ENCODE measurements around the gene FSIP1.
A peak's percentile ranks its signal among the peaks of the same experiment; 100 is the strongest.

The FSIP1 gene

GRCh38 chr15:39624806-39625205 lies 157.8 kb downstream of the FSIP1 start:
- TF ChIP-seq CTCF (IDR thresholded peaks at IDR 0.05; ENCODE audit: low read depth, low read length), result peak; percentile 17; the same call in 1 of the 2 replicates
- peak; percentile 67 for DNase-seq (ENCODE audit: extremely low read depth, low read depth)

- no peak for TF ChIP-seq CTCF (IDR thresholded peaks at IDR 0.05; ENCODE audit: low read depth, low read length)
- DNase-seq (ENCODE audit: extremely low read depth, low read depth), result no peak
Measured at GRCh38 chr15:39623529-39623931, 159.1 kb downstream of the FSIP1 start.

- no peak for TF ChIP-seq CTCF (IDR thresholded peaks at IDR 0.05; ENCODE audit: low read depth, low read length)
- DNase-seq (ENCODE audit: extremely low read depth, low read depth), result no peak
Measured at GRCh38 chr15:39622660-39623516, 159.8 kb downstream of the FSIP1 start.

- TF ChIP-seq CTCF (IDR thresholded peaks at IDR 0.05; ENCODE audit: low read depth, low read length), result no peak
- DNase-seq (ENCODE audit: extremely low read depth, low read depth), result no peak
Measured at GRCh38 chr15:39621976-39622375, 160.7 kb downstream of the FSIP1 start.

- no peak for DNase-seq (ENCODE audit: extremely low read depth, low read depth)
- TF ChIP-seq CTCF (IDR thresholded peaks at IDR 0.05; ENCODE audit: low read depth, low read length), result no peak
Measured at GRCh38 chr15:39621210-39621609, 161.4 kb downstream of the FSIP1 start.

GRCh38 chr15:39618063-39618823 lies 164.4 kb downstream of the FSIP1 start:
- TF ChIP-seq CTCF (IDR thresholded peaks at IDR 0.05; ENCODE audit: low read depth, low read length), result no peak
- DNase-seq (ENCODE audit: extremely low read depth, low read depth), result peak; percentile 23
